A172 (cell line): ENCODE results near the gene ZNF443. TPM values are rescaled to one million over a fixed set of nuclear protein-coding genes. Genes with fewer than 3 reads are reported as not detected.
A peak's percentile ranks its signal among the peaks of the same experiment; 100 is the strongest.
"Not testable (repeated sequence)": the region's sequence is repeated elsewhere in the genome, so short reads cannot be mapped to it uniquely, and the experiment has no call there.

Experiments used
- DNase-seq: peaks from one replicate; pipeline ENCODE4 v3.0.0-alpha.2; 2015; ENCODE audit warnings: low spot score
- total RNA-seq: library from RNA; depleted of rRNA; stranded (reverse); fragments of >200 nt; shearing (Covaris generic); gene quantifications from 2 replicates; pipeline ENCODE4 v1.2.3, GENCODE V29; 2014; rRNA removed

ZNF443 gene
- total RNA-seq, 1 experiment from 2014 or later = 5.4 TPM

DNA sequence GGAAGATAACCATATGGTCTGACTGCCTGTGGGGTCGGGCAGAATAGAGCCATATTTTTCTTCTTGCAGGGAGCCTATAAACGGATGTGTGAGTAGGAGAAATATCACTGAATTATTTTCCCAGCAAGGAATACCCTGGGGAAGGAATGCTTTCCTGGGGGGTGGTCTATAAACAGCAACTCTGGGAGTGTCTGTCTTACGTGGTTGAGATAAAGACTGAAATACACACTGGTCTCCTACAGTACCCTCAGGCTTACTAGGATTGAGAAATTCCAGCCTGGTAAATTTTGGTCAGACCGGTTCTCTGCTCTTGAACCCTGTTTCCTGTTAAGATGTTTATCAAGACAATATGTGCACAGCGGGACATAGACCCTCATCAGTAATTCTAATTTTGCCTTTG is 23.5 kb downstream of the ZNF443 start:
- not testable (repeated sequence) for DNase-seq

DNA sequence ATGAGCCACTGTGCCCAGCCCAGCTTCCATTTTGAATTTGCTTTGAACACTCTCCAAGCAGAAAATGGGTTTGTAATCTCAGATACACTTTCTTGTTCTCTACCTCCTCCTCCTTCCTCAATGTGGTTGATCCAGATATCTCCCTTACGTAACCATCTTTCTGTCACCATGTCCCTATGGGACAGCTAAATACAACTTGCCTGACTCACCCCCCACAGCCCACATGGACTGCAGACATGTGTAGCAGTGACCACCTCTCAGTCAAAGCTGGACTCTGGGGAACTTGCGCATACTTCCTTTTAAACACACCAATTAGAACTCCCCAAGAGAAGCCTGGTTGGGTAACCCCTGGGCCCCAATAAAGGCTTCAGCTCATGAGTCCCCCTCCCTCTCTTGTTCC is 28.9 kb downstream of the ZNF443 start:
- no peak for DNase-seq

- peak; percentile 98 for DNase-seq
These were observed 40.0 kb downstream of the ZNF443 start, which contains the start of gene ZNF799 for GRCh38 chr19:12400633-12401502. Gene ZNF799, minus strand, starts transcription at chr19:12401271. Its CDS starts 201 bp downstream, at chr19:12401070.

- DNase-seq = peak; percentile 31
These were observed 40.8 kb downstream of the ZNF443 start for GRCh38 chr19:12399901-12400632.

DNA sequence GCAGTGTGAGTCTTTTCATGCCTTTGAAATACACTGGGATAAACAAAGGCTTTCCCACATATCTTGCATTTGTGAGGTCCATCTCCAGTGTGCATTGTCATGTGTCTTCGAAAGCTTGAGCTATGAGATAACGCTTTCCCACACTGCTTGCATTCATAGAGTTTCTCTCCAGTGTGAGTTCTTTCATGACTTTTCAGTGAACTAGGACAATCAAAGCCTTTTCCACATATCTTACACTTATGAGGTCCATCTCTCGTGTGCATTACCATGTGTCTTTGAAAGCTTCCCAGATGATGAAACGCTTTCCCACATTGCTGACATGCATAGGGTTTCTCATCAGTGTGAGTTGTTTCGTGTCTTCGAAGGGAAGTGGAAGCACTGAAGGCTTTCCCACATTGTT is 49.7 kb downstream of the ZNF443 start:
- not testable (repeated sequence) for DNase-seq

GRCh38 chr19:12386365-12386764 is 54.5 kb downstream of the ZNF443 start:
- not testable (repeated sequence) for DNase-seq

DNA sequence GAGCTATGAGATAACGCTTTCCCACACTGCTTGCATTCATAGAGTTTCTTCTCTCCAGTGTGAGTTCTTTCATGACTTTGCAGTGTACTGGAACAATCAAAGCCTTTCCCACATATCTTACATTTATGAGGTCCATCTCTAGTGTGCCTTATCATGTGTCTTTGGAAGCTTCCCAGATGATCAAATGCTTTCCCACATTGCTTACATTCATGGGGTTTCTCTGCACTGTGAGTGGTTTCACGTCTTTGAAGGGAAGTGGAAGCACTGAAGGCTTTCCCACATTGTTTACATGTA is 60.4 kb downstream of the ZNF443 start:
- no peak for DNase-seq

GRCh38 chr19:12379732-12380443 is 60.9 kb downstream of the ZNF443 start:
- no peak for DNase-seq

Other genes with a start within 250 kb of the ZNF443 start
- 8.7 and 9.6 TPM in 2 replicates for gene ZNF44, start 146.1 kb downstream of the ZNF443 start, total RNA-seq
- not detected in 2 replicates for gene ZNF563, start 107.4 kb downstream of the ZNF443 start, total RNA-seq
- gene ZNF442, start 75.3 kb downstream of the ZNF443 start, total RNA-seq = 1.9 and 2.4 TPM in 2 replicates
- gene ZNF799, start 39.8 kb downstream of the ZNF443 start, total RNA-seq = 4.9 and 7.5 TPM in 2 replicates
- 2.1 and 2.2 TPM in 2 replicates for gene ZNF709, start 43.8 kb upstream of the ZNF443 start, total RNA-seq
- gene ZNF564, start 110.5 kb upstream of the ZNF443 start, total RNA-seq = 6.7 TPM in 2 replicates
- gene ZNF490, start 169.8 kb upstream of the ZNF443 start, total RNA-seq = 4.7 and 6.9 TPM in 2 replicates
- gene ZNF791, start 169.9 kb upstream of the ZNF443 start, total RNA-seq = 10.5 and 29.2 TPM in 2 replicates
- gene MAN2B1, start 225.7 kb upstream of the ZNF443 start, total RNA-seq = 45.7 and 65.6 TPM in 2 replicates
- gene WDR83, start 225.8 kb upstream of the ZNF443 start, total RNA-seq = 14.9 and 15.1 TPM in 2 replicates
- gene DHPS, start 240.9 kb upstream of the ZNF443 start, total RNA-seq = 132 and 170 TPM in 2 replicates
- not detected in 2 replicates for gene GNG14, start 247.0 kb upstream of the ZNF443 start, total RNA-seq